DMS153 treated with DMSO at 0.1 percent for 48 hours (cell line): Measurements from ENCODE around the gene MRPL52.
"Not testable (repeated sequence)": the region's sequence is repeated elsewhere in the genome, so short reads cannot be mapped to it uniquely, and the experiment has no call there.

Experiments used
- DNase-seq: peaks from one replicate; lab custom pipeline; 2025; ENCODE audit not compliant: unreplicated experiment; lab: John Stamatoyannopoulos, UW

The MRPL52 gene

DNA sequence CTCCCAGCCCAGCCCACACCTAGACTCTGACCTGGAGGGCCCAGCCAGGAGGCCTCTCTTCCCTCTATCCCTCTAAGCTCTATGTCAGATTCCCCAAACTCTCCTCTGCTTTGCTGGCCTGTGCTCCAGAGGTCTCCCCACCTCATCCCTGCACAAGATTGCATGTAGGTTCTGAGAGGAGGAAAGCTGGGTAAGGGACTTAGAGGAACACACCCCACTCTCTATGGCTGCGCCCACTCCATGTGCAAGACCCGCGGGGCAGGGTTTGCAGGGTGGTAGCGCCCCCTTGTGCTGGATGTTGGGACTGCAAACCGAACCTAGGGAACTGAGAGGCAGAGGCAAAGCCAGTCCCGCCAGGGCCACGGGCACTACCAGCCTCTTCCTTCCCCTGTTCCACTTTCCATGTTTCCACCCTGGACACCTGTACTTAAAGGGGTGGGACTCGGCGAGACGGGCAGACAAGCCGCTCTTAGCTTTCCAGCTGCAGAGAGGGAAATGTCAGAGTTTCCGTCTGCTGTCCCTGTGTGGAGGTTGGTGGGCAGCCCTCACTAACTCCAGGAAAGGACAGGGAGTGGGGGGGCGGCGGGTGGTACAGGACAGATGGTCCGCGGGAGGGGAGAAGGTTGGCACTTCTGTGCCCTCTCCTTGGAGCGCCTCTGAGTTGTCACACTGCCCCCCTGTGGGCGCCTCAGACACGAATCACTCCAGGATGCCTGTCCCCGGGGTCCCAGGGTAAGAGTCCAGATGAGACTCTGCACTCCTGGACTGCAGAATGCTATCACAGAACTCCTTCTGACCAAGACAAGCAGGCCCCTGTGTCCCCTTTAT, 23.5 kb downstream of the MRPL52 start:
- peak; percentile 33 for DNase-seq

- not testable (repeated sequence) for DNase-seq
Measured at GRCh38 chr14:22854296-22854695, 24.6 kb downstream of the MRPL52 start.

DNA sequence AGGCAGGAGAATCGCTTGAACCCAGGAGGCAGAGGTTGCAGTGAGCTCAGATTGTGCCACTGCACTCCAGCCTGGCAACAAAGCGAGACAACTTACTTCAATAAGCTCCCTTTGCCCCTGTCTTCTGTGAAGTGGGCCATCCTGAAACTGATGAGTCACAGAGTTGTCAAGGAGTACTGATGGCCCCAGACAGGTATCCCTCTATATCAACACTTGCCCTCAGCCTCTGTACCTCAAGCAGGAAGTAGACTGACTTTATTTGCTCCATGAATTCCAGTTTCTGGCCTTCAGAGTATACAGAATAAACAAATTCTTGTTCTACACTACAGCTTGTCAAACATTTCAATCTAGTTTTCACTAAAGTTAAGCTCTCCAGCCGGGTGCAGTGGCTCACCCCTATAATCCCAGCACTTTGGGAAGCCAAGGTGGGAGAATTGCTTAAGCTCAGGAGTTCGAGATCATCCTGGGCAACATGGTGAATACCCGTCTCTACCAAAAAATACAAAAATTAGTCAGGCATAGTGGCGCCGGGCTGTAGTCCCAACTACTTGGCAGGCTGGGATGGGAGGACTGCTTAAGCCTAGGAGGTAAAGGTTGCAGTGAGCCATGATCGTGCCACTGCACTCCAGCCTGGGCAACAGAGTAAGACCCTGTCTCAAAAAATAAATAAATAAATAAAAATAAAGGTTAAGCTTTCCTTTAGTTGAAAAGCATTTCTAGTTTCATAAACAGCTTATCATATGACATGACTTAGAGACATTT, 25.5 kb downstream of the MRPL52 start:
- DNase-seq, result no peak

DNA sequence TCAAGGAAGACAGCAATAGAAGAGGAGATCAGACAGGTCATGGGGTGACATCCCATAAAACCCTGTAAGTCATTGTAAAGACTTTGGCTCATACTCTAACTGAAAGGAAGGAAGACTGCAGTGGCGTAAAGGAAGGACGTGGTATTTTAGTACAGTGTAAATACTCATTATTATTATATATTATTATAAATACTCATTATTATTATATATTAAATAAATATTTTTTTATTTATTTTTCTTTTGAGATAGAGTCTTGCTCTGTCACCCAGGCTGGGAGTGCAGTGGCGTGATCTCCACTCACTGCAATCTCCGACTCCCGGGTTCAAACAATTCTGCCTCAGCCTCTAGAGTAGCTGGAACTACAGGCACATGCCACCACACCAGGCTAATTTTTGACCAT, 26.7 kb downstream of the MRPL52 start:
- DNase-seq, result no peak

- DNase-seq, result not testable (repeated sequence)
Measured at GRCh38 chr14:22860377-22860776, 30.7 kb downstream of the MRPL52 start.

DNA sequence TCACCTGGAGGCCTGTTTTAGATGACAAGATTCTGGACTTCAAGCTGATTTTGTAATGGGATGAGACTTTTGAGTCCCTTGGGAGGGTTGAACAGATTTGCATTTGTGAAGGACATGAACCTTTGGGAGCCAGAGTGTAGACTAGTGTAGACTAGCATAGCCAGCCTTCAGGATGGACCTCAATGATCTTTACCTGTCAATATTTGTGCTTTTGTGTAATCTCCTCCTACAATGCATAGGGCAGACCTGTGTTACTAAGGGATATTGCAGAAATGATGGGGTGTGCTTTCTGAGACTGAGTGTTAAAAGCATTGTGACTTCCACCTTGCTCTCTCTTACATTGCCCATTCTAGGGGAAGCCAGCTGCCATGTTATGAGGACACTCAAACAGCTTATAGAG, 32.0 kb downstream of the MRPL52 start:
- DNase-seq, result no peak

- DNase-seq, result no peak
Measured at GRCh38 chr14:22864979-22865378, 35.3 kb downstream of the MRPL52 start.

- no peak for DNase-seq
Measured at GRCh38 chr14:22865424-22866405, 36.0 kb downstream of the MRPL52 start.

GRCh38 chr14:22866874-22867273, 37.2 kb downstream of the MRPL52 start:
- no peak for DNase-seq

GRCh38 chr14:22870811-22871223, 41.1 kb downstream of the MRPL52 start:
- DNase-seq, result no peak

DNA sequence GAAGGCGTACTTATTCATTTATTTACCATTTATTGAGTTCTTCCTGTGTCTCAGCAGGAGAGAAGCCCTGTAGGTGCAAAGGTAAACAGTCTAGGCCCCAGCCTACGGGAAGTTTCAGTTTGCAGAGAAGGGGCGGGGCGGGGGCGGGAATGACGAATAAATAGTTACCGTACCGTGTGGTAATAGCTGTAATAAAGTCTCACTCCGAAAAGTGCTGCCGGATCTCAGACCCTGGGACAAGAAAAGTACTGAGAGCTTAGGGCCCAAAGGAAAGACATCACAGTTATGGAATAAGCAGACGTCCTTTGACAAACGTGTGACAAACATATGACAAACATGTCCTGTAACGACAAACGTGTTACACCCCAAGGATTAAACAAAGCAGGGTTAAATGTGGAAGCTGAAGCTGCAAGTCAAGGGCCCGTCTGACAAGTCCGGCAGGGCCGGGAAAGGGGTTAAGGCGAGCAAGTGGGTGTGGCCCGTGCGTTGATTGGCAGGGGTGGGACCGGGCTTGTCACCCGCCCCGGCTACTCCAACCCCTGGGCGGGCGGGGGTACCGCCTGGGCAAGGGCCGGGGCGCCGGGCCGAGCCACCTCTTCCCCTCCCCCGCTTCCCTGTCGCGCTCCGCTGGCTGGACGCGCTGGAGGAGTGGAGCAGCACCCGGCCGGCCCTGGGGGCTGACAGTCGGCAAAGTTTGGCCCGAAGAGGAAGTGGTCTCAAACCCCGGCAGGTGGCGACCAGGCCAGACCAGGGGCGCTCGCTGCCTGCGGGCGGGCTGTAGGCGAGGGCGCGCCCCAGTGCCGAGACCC, 41.7 kb downstream of the MRPL52 start, which contains the start of gene LRP10:
TSS of gene LRP10 (plus strand) at position 517 of the 809 bp plus-strand sequence. CDS start 564 bp downstream, outside the sequence.
- peak; percentile 90 for DNase-seq

DNA sequence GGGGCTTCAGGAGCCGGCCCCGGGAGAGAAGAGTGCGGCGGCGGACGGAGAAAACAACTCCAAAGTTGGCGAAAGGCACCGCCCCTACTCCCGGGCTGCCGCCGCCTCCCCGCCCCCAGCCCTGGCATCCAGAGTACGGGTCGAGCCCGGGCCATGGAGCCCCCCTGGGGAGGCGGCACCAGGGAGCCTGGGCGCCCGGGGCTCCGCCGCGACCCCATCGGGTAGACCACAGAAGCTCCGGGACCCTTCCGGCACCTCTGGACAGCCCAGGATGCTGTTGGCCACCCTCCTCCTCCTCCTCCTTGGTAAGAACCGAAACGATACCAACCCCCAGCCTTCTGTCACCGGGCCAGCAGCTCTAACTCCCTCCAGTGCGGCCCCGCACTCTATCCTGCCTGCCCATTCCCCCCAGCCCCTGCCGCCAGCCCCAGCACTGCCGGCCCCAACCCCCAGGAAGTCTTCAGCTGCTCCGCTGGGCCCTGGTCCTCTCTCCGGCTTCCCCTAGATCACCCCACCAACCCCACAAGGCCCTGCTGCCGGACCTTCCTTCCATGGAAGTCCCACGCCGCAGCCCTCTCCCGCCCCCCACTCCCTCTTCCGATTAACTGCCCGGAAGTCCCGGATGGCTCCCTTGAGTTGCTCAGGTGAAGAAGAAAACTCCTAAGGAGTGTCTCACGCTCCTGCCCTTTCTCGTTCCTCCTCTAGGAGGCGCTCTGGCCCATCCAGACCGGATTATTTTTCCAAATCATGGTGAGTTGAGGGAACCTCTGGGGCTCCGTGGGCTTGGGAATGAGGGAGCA, 42.5 kb downstream of the MRPL52 start:
- DNase-seq, result peak; percentile 28

DNA sequence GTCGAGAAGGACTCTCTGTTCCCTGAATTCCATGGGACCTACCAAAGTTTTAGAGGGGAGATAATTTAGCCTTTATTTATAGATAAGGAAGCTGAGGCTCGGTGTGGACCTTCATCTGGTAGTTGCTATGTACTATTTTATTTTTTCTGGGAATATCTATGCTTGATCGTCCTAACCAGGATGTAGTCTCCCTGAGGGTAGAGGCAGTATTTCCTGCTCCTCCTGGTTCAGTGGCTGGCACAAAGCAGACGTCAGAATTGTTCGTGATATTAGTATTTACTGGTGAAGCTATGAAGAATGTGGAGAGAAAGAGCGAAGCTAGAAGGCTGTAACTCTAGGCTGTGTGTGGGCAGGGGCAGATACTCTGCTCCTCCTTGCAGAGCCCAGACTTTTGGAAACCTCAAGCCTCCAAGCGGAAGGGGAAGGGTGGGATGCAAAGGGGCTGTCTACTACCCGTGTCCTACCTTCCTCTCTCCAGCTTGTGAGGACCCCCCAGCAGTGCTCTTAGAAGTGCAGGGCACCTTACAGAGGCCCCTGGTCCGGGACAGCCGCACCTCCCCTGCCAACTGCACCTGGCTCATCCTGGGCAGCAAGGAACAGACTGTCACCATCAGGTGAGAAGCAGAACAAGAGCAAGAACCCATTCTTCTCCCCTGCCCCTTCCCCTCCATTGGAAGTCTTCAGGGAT, 43.3 kb downstream of the MRPL52 start:
- DNase-seq, result no peak

GRCh38 chr14:22875003-22875747, 45.5 kb downstream of the MRPL52 start:
- no peak for DNase-seq

GRCh38 chr14:22875748-22876319, 46.1 kb downstream of the MRPL52 start:
- DNase-seq, result no peak

DNA sequence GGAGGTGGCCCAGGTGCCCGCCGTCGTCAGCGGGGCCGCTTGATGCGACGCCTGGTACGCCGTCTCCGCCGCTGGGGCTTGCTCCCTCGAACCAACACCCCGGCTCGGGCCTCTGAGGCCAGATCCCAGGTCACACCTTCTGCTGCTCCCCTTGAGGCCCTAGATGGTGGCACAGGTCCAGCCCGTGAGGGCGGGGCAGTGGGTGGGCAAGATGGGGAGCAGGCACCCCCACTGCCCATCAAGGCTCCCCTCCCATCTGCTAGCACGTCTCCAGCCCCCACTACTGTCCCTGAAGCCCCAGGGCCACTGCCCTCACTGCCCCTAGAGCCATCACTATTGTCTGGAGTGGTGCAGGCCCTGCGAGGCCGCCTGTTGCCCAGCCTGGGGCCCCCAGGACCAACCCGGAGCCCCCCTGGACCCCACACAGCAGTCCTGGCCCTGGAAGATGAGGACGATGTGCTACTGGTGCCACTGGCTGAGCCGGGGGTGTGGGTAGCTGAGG, 47.4 kb downstream of the MRPL52 start:
- DNase-seq, result no peak
